Breast epithelium (tissue), 3 donors: ENCODE data around the gene AVPI1.

Experiments used
- POLR2A ChIP-seq: fragments of 450-650 bp; IDR thresholded peaks from one replicate; pipeline ENCODE4 v1.6.1; 2016; ENCODE audit warnings: antibody characterized with exemption, mild to moderate bottlenecking, moderate library complexity
- TF ChIP-seq, protein P1 (sequence below), 3 donors: fragments of 450-650 bp; IDR thresholded peaks; one replicate each; pipeline ENCODE4 v1.5.1; 2016 to 2017; ENCODE audit warnings: antibody characterized with exemption in 3 of 3, mild to moderate bottlenecking in 3 of 3, moderate library complexity in 3 of 3

DNA sequence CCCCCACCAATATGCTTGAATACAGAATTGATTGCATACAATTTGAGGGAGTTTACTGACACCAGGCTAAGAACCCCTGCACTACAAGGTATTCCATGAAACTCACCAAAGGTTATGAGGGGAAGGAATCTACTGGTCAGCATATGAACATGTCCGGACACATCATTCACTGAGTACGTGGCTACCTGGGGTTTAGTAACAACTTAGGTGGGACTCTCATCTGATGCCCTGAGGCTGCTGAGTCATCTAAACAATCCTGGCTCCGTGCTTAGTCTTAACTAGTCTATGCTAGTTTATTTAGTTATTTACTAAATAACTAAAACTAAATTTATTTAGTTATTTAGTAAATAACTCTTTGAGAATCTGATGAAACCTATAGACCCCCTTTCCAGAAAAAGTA is 35.3 kb downstream of the AVPI1 start:
- no peak for TF ChIP-seq POLR2A
- TF ChIP-seq, protein P1, sequence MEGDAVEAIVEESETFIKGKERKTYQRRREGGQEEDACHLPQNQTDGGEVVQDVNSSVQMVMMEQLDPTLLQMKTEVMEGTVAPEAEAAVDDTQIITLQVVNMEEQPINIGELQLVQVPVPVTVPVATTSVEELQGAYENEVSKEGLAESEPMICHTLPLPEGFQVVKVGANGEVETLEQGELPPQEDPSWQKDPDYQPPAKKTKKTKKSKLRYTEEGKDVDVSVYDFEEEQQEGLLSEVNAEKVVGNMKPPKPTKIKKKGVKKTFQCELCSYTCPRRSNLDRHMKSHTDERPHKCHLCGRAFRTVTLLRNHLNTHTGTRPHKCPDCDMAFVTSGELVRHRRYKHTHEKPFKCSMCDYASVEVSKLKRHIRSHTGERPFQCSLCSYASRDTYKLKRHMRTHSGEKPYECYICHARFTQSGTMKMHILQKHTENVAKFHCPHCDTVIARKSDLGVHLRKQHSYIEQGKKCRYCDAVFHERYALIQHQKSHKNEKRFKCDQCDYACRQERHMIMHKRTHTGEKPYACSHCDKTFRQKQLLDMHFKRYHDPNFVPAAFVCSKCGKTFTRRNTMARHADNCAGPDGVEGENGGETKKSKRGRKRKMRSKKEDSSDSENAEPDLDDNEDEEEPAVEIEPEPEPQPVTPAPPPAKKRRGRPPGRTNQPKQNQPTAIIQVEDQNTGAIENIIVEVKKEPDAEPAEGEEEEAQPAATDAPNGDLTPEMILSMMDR (IDR thresholded peaks at IDR 0.05): no peak
